ENCODE measurements around the gene CCZ1. TPM values are rescaled to one million over a fixed set of nuclear protein-coding genes. Genes with fewer than 3 reads are reported as not detected.
"Not testable (repeated sequence)": the region's sequence is repeated elsewhere in the genome, so short reads cannot be mapped to it uniquely, and the experiment has no call there.

Gene CCZ1
- total RNA-seq, 4 donors from 2014 or later, result 41.0 to 80.0 (median 59.6) TPM

DNA sequence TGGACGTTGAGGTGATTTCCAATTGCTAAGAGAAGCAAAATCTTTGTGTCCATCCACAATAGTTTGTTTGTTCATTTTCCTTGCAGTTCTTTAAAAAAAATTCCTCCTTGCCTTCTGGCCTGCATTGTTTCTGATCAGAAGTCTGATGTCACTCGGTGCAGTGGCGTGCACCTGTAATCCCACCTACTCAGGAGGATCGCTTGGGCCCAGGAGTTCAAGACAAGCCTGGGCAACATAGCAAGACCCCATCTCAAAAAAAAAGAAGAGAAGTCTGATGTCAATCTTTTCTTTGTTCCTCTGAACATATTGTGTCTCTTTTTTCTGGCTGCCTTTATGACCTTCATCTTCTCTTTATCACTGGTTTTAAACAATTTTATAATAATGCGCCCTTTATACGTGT is 31.5 kb upstream of the CCZ1 start:
- H3K9me3 ChIP-seq, result no peaks in the 10 kb centered on the region
- no peak overlapping the region for H3K4me3 ChIP-seq (replicated peaks in 1 of 3)
- no peak for DNase-seq
- no peaks in the 10 kb centered on the region for H3K4me1 ChIP-seq
- H3K36me3 ChIP-seq, result no peaks in the 10 kb centered on the region
- no peaks in the 10 kb centered on the region for H3K27me3 ChIP-seq
- intact Hi-C loops (cut with DNase I), result no loop called here
- H3K27ac ChIP-seq, result no peak overlapping the region
- TF ChIP-seq, protein P1, sequence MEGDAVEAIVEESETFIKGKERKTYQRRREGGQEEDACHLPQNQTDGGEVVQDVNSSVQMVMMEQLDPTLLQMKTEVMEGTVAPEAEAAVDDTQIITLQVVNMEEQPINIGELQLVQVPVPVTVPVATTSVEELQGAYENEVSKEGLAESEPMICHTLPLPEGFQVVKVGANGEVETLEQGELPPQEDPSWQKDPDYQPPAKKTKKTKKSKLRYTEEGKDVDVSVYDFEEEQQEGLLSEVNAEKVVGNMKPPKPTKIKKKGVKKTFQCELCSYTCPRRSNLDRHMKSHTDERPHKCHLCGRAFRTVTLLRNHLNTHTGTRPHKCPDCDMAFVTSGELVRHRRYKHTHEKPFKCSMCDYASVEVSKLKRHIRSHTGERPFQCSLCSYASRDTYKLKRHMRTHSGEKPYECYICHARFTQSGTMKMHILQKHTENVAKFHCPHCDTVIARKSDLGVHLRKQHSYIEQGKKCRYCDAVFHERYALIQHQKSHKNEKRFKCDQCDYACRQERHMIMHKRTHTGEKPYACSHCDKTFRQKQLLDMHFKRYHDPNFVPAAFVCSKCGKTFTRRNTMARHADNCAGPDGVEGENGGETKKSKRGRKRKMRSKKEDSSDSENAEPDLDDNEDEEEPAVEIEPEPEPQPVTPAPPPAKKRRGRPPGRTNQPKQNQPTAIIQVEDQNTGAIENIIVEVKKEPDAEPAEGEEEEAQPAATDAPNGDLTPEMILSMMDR (IDR thresholded peaks at IDR 0.05), result no peak
- TF ChIP-seq POLR2A (IDR thresholded peaks at IDR 0.05), result no peak
- 92 to 95% methylated on average over 6 of the region's 6 CpGs for WGBS, 2 donors

DNA sequence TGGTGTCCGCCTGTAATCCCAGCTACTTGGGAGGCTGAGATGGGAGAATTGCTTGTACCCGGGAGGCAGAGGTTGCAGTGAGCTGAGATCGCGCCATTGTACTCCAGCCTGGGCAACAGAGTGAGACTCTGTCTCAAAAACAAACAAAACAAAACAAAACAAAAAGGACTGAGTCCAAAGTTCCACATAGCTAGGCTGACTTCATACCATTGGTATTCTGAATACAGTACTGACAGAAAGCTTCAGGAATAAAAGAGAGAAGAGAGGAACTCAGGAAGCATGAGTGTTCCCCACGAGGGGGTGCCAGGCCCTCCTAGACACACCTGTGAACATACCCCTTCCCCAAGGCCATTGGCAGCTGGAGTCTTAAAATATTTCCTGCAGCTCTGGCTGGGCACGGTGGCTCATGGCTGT is 29.6 kb upstream of the CCZ1 start:
- H3K36me3 ChIP-seq; H3K4me3 ChIP-seq (replicated peaks in 1 of 3); H3K27ac ChIP-seq; H3K9me3 ChIP-seq; H3K4me1 ChIP-seq; H3K27me3 ChIP-seq; DNase-seq; intact Hi-C loops (cut with DNase I): not testable (repeated sequence)
- WGBS, 2 donors, result 77 to 86% methylated on average over 6 of the region's 6 CpGs

DNA sequence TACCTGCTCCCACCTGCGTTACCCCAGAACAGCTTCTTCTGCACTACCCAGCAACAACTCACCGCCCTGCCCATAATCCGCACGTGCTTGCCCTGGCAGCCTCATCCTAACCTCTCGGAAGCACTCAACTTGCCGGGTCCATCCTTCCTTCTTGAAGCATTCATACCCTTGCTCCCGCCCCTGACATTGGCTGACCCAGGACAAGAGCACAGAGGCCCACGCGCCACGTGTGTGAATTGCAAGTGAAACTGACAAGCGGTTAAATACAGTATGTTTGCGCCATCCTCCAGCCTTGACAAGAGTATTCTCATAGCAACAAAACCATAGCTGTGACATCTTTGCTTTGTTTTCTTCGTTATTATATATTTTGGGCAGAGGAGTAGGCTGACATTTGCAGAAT is 28.8 kb upstream of the CCZ1 start:
- no peaks in the 10 kb centered on the region for H3K4me1 ChIP-seq
- H3K27ac ChIP-seq, result no peak overlapping the region
- no peak for DNase-seq
- H3K27me3 ChIP-seq, result no peaks in the 10 kb centered on the region
- intact Hi-C loops (cut with DNase I), result no loop called here
- H3K9me3 ChIP-seq, result no peaks in the 10 kb centered on the region
- no peaks in the 10 kb centered on the region for H3K36me3 ChIP-seq
- no peak overlapping the region for H3K4me3 ChIP-seq (replicated peaks in 1 of 3)
- WGBS, 2 donors, result 86 to 88% methylated on average over 13 of the region's 13 CpGs
- TF ChIP-seq POLR2A (IDR thresholded peaks at IDR 0.05), result no peak
- TF ChIP-seq, protein P1 (IDR thresholded peaks at IDR 0.05), result no peak

DNA sequence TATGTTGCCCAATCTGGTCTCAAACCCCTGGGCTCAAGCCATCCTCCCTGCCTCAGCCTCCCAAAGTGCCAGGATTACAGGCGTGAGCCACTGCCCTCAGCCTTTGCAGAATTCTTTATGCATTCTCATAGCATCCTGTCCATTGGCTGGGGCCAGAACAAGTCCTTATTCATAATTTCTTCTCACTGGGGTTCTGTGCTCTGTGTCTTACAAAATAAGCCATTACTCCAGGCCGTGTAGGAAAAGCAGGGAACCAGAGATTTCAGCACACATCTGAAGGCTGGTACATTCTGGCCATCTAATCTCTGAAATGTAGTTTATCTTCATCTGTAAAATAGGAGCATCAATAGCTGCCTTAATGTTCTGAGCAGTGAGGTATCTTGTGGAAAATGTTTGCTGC is 28.2 kb upstream of the CCZ1 start:
- TF ChIP-seq, protein P1 (IDR thresholded peaks at IDR 0.05), result no peak
- no peak for TF ChIP-seq POLR2A (IDR thresholded peaks at IDR 0.05)
- H3K36me3 ChIP-seq, result no peaks in the 10 kb centered on the region
- no peaks in the 10 kb centered on the region for H3K27me3 ChIP-seq
- no peak overlapping the region for H3K27ac ChIP-seq
- no peak overlapping the region for H3K4me3 ChIP-seq (replicated peaks in 1 of 3)
- no peak for DNase-seq
- no peaks in the 10 kb centered on the region for H3K4me1 ChIP-seq
- WGBS, 2 donors, result 82 to 88% methylated on average over 2 of the region's 2 CpGs
- no peaks in the 10 kb centered on the region for H3K9me3 ChIP-seq
- intact Hi-C loops (cut with DNase I), result no loop called here

DNA sequence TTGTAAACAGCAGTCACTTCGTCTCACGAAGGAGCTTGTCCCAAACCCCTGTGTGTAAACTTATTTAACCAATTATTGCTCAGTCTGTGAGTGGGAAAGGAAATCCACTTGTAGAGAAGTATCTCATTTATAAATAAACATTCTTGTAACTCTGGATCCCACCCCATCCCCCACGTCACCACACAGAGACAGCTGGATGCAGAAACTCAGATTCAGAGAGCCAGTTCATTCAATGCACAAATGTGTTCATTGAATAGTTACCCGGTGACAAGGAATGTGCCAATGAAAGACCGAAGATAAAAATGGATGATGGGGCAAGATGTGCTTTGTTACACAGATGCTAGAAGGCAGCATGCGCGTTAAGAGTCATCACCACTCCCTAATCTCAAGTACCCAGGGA is 26.2 kb upstream of the CCZ1 start:
- no peak for TF ChIP-seq POLR2A (IDR thresholded peaks at IDR 0.05)
- TF ChIP-seq, protein P1 (IDR thresholded peaks at IDR 0.05), result no peak
- intact Hi-C loops (cut with DNase I), result no loop called here
- Histone ChIP-seq H3K27me3 (no peaks in the 10 kb centered on the region), H3K4me3 (replicated peaks in 1 of 3) (no peak overlapping the region), H3K9me3 (no peaks in the 10 kb centered on the region), H3K27ac (no peak overlapping the region), H3K36me3 (no peaks in the 10 kb centered on the region), H3K4me1 (no peaks in the 10 kb centered on the region)
- no peak for DNase-seq
- 52 to 56% methylated on average over 7 of the region's 7 CpGs for WGBS, 2 donors

DNA sequence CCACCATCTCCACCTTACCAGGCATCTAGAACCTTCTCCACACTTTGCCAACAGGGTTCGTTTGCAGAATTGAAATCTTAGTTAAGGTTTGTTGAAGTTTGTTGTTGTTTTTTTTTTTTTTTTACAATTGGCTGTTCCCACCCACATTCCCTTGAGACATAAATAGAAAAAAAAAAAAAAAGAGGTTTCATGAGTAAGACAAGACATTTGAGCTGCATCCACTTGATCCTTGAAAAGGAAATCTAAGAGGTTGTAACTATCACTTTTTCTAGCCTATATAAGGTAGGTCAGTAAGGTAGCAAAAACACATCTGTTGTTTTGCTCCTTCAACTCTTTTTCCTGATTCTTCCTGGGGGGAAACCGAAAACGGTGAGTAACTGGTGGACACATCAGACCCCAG is 18.9 kb upstream of the CCZ1 start:
- H3K4me3 ChIP-seq (replicated peaks in 1 of 3); intact Hi-C loops (cut with DNase I); H3K27ac ChIP-seq; H3K36me3 ChIP-seq; H3K4me1 ChIP-seq; H3K27me3 ChIP-seq; H3K9me3 ChIP-seq; DNase-seq: not testable (repeated sequence)
- WGBS, 2 donors, result 83 to 84% methylated on average over 3 of the region's 3 CpGs

DNA sequence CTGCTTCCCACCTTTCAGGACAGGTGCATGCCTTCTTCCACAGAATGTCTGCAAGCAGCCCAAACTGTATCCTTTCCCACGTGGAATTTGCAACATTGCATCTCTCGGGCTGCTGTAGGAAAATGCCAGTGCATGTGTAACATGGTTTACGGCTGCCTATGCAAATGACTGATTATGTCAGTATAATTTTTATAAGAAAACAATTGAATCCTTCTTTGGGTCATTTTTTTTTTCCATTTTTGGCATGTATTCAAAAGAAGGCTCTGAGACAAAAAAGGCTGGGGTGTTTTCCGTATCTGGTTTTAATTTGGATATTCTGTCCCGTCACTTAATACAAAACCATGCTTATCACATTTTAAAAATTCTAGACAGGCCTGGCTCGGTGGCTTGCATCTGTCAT is 18.4 kb upstream of the CCZ1 start:
- H3K9me3 ChIP-seq; H3K4me1 ChIP-seq; H3K36me3 ChIP-seq; intact Hi-C loops (cut with DNase I); DNase-seq; H3K4me3 ChIP-seq (replicated peaks in 1 of 3); H3K27me3 ChIP-seq; H3K27ac ChIP-seq: not testable (repeated sequence)
- 75 to 77% methylated on average over 6 of the region's 6 CpGs for WGBS, 2 donors

DNA sequence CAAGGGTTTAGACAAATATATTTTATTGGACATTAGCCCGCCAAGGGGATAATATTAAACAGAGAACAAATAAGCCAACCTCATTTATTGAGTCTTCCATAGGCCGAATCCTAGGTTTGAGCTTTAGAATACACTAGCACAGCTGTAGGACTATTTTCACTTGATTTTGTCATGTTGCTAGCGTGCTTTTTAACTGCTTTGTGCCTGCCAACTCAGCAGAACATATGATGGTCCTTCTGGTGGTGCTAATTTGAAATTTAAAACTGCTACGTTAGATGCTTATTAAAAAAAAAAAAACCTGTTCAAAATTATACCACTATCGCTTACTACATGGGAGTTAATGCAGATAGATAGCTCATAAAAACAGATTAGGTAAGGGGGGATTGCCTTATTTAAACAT is 14.1 kb upstream of the CCZ1 start:
- DNase-seq; H3K36me3 ChIP-seq; intact Hi-C loops (cut with DNase I); H3K4me1 ChIP-seq; H3K9me3 ChIP-seq; H3K27me3 ChIP-seq; H3K27ac ChIP-seq; H3K4me3 ChIP-seq (replicated peaks in 1 of 3): not testable (repeated sequence)
- WGBS, 2 donors, result 94 to 95% methylated on average over 5 of the region's 5 CpGs

DNA sequence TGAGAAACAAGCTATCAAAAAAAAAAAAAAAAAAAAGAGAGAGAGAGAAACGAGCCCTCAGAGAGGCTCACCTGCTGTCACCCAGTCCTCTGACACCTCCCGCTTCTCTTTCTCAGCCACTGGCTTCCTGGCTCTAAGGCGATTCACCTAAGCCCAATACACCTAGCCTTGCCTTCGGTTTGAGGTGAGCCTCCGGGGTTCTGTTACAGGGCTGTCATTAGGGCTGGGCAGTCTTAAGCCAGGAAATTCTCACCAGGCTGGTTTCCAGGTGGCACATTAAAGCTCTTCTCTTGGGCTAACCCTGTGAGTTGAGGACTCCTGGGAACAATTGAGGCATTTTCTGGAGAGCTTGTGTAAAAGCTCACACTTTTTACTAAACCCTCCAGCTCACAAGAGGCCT is 10.5 kb upstream of the CCZ1 start:
- H3K27ac ChIP-seq; H3K4me3 ChIP-seq (replicated peaks in 1 of 3); H3K27me3 ChIP-seq; H3K36me3 ChIP-seq; H3K9me3 ChIP-seq; H3K4me1 ChIP-seq; intact Hi-C loops (cut with DNase I); DNase-seq: not testable (repeated sequence)
- 63 to 65% methylated on average over 5 of the region's 5 CpGs for WGBS, 2 donors

DNA sequence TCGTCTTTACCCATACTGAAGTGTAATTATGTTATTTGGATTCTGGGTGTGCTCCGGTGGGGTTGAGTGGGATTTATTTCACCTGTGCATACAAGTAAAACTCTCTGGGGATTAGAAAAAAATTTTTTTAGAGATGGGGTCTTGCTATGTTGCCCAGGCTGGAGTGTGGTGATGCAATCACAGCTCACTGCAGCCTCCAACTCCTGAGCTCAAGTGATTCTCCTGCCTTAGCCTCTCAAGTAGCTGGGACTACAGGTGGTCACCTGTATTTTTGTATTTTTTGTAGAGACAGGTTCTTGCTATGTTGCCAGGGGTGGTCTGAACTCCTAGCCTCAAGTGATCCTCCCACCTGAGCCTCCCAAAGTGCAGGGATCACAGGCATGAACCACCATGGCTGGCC is 8.3 kb upstream of the CCZ1 start:
- intact Hi-C loops (cut with DNase I); H3K36me3 ChIP-seq; H3K4me1 ChIP-seq; DNase-seq; H3K4me3 ChIP-seq (replicated peaks in 1 of 3); H3K9me3 ChIP-seq; H3K27me3 ChIP-seq; H3K27ac ChIP-seq: not testable (repeated sequence)
- WGBS, 2 donors, result 91 to 96% methylated on average over 2 of the region's 2 CpGs

Measured in thyroid gland (tissue), 4 donors.